Superior temporal gyrus (tissue), 1 donor: Measurements from ENCODE around the gene TTC21A.
"Not testable (repeated sequence)": the region's sequence is repeated elsewhere in the genome, so short reads cannot be mapped to it uniquely, and the experiment has no call there.

ENCODE experiments used
- DNase-seq: peaks from one replicate; pipeline ENCODE4 v3.0.0-alpha.2; 2016; ENCODE audit errors: extremely low spot score

TTC21A gene, protein sequence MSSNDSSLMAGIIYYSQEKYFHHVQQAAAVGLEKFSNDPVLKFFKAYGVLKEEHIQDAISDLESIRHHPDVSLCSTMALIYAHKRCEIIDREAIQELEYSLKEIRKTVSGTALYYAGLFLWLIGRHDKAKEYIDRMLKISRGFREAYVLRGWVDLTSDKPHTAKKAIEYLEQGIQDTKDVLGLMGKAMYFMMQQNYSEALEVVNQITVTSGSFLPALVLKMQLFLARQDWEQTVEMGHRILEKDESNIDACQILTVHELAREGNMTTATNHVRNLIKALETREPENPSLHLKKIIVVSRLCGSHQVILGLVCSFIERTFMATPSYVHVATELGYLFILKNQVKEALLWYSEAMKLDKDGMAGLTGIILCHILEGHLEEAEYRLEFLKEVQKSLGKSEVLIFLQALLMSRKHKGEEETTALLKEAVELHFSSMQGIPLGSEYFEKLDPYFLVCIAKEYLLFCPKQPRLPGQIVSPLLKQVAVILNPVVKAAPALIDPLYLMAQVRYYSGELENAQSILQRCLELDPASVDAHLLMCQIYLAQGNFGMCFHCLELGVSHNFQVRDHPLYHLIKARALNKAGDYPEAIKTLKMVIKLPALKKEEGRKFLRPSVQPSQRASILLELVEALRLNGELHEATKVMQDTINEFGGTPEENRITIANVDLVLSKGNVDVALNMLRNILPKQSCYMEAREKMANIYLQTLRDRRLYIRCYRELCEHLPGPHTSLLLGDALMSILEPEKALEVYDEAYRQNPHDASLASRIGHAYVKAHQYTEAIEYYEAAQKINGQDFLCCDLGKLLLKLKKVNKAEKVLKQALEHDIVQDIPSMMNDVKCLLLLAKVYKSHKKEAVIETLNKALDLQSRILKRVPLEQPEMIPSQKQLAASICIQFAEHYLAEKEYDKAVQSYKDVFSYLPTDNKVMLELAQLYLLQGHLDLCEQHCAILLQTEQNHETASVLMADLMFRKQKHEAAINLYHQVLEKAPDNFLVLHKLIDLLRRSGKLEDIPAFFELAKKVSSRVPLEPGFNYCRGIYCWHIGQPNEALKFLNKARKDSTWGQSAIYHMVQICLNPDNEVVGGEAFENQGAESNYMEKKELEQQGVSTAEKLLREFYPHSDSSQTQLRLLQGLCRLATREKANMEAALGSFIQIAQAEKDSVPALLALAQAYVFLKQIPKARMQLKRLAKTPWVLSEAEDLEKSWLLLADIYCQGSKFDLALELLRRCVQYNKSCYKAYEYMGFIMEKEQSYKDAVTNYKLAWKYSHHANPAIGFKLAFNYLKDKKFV (N-terminal part only)

DNA sequence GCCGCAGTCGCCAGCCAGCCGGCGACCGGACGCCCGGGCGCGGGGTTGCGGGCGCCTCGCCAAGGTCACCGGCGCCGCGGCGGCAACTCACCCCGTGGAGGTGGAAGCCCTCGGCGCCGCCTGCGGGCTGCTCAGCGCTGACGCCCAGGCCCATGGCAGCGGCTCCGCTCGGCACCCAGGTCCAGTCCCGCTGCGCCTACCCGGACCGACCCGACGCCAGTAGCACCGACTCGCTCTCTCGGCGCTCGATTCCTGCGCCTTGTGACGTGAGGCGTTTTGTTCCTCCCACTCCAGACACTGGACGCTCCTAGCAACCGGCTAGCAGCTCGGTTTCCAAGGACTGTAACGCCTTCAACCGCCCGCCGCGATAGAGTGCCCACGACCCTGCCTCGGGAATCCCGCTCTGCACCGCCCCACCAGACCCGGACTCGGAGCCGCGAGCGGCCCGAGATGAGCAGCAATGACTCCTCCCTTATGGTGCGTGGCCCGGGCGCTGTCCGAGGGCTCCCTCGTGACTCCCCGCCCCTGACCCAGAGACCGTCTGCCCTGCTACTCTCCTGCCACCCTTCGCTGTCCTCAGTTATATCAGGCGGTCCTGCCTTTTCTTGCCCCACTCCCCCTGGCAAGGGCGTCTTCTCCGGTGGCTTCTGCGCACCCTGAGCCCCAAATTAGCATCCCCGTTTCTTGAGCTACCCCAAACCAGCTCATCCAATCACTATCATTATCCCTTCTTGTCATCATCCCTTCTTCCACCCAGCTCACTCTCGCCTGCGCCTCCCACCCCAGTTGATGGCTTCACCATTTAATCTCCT lies at the start of gene TTC21A, which contains the start of gene GORASP1:
Gene TTC21A (plus strand): TSS at position 293 of the 812 bp plus-strand sequence. CDS start 158 bp downstream, at position 451.
Gene GORASP1 (minus strand): TSS at position 240 of the 812 bp plus-strand sequence. CDS start 86 bp downstream, at position 154.
- DNase-seq: peak; percentile 95

DNA sequence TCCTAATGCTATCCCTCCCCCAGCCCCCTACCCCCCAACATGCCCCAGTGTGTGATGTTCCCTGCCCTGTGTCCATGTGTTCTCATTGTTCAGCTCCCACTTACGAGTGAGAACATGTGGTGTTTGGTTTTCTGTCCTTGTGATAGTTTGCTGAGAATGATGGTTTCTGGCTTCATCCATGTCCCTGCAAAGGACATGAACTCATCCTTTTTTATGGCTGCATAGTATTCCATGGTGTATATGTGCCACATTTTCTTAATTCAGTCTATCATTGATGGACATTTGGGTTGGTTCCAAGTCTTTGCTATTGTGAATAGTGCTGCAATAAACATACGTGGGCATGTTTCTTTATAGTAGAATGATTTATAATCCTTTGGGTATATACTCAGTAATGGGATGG lies 46.3 kb upstream of the TTC21A start:
- DNase-seq: not testable (repeated sequence)

DNA sequence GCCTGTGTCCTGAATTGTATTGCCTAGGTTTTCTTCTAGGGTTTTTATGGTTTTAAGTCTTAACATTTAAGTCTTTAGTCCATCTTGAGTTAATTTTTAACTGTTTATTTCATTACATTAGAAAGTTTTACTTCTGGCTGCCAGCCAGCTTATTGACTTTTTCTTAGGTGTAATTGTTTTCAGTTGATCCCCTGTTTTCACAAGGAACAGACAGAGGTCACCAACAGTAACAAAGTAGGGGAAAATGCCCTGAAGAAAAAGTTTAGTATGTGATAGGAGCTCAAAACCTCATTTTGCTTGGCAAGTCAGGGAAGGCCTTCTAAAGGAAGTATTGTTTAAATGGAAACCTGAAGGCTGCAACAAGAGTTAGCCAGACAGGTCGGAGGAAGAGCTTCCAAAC lies 45.3 kb upstream of the TTC21A start:
- DNase-seq: no peak

DNA sequence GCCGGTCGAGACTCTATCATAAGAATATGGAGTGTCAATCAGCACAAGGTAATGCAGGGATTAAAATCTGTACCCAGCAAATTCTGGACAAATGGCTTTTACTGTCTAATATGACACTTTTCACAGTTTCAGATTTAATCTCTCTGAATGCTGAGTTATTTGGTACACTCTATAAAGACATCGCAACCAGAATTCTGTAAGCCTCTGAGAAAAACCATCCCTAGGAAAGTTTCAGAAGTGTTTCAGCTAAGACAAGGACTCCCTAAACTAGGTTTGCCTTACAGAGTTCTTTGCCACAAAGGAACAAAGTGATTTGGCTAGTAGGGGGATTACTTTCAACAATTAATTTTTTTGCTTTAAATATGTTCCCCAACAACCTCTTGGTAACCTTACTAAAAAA lies 44.3 kb upstream of the TTC21A start:
- DNase-seq: no peak

DNA sequence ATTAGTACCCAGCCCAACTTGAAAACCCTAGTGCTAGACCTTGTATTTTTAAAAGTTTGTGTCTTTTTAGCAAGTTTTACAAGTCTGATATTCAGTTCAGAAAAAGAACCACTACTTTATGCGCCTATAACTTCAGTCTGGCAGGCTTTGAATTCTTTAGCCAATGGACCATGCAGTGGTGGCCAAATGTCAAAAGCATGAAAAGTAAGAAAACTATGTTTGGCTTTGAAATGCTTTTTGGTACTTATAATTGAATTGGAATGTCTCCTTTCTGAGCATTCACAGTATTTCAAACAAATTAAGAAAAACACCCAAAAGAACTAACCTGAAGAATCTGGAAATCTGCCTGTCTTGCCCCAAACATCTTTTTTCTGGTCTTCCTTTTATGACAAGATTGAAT lies 42.8 kb upstream of the TTC21A start:
- DNase-seq: no peak

DNA sequence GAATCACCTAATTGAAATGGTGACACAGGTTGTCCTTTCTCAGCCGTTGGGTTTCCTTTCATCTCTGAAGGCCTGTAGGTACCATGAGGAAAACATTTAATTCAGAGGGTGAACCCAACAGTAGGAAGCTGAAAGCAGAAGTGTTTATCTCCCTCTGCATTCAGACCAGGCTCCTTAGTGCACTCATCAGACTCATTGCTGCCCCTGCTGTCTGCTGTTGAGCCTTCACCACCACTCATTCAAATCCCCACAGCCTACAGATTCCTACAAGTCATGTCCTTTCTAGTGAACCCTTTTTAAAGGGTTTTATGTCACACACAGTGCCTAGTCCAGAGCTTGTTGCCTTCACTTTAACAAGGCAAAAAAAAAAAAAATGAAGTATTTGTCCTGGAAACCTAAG lies 42.3 kb upstream of the TTC21A start:
- peak; percentile 46 for DNase-seq

DNA sequence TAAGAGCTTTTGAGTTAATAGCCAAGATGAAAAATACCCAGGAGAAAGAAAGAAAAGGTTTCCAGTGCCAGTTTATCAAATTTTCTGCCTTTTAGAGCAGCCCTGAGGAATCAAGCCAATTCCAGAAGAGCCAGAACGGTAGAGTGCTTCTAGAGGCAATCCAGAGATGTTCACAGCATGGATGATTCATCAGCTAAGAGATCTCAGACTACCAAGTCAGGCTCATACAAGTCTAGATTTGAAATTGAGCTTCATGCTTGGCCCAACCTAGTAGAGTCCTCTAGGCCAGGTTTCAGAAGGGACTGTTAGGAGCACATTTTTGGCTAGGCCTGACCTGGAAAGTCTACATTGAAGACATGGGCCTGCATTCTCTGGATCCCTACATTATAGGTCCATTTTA lies 40.2 kb upstream of the TTC21A start:
- no peak for DNase-seq

DNA sequence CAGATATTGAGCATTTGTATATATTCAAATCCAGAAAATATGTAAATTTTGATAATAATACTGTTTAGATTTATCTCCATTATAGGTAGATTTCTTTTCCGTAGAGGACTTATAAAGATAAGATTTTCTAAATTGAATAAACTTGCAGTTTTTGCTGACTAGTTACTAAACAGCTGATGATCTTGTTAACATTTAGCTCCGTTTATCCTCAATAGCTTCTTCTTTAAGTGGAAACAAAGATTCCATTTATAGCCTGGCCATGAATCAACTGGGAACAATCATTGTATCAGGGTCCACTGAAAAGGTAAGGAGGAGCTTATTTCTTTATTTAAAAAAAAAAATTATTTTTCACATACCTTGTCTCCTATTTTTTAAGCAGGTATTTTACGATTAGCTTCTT lies 38.9 kb upstream of the TTC21A start:
- no peak for DNase-seq

DNA sequence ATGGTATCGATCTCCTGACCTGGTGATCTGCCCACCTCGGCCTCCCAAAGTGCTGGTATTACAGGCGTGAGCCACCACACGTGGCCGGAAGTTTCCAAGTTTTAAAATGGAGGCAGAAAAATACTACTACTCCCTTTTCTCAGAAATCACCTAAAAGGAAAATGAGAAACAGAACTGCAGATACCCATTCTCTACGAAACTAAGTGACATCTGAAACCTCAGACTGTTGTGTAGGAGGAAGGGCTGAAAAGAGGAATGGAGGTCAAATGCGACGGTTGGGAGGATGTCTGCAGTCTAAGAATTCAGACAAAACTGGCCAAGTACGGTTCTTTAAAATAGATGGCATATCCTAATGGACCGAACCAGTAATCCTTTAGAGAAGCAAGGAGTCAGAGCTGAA lies 31.6 kb upstream of the TTC21A start:
- no peak for DNase-seq

DNA sequence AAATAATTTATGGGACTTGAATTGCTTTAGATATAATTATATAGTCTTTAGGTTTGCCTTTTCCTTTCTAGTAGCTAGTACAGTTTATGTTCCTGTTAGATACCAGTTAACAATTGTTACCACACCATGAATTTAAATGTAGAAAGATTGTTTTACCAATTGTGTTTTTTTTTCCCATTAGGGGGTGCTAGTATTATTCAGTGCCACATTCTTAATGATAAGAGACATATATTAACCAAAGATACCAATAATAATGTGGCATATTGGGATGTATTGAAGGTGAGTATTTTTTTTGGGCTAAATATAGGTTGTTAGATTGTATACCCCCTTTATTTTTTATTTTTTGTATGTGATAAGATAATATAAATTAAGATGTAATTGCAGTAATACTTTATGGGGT lies 27.9 kb upstream of the TTC21A start:
- DNase-seq: no peak

DNA sequence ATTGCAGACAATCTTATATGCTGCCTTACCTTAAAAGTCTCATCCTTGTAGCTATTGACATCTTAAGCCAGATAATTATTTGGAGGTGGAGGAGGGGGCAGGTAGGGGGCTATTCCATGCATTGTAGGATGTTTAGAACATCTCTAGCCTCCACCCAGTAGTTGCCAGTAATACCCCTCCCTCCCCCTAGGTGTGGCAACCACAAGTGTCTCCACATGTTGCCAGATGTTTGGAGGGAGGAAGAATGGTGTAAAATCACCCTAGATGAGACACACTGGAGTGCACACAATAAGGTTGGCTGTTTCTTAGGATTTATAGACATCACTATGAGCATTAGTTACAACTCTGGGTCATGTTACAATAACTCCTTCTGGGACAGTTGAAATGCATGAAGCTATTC lies 27.5 kb upstream of the TTC21A start:
- DNase-seq: no peak

DNA sequence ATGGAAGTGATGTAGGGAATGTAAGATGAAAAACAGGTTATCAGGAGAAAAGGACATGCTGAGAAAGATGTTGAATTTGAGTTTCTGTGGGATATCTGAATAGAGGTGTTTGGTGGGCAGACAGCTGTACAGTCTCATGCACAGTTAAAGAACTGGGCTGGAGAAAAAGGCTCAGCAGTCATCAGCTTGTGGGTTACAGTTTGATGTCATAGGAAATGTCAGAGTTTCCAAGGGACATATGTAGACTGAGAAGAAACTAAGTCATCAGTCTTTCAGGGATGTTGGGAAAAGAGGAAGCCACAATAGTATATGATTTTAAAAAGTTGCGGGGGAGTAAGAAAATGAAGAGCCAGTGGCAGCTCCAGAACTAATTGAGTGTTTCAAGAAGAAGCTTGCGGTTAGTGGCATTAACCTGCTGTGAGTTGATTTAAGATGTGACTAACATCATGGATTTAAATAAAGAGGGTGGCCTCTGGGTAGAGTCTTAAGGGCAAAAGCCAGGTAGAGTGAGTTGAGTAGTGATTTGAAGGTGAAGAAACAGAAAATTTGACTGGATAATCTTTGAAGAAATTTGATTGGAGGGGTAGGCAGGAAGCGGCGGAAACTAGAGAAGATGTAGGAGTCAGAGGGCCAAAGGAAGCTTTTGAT lies 24.7 kb upstream of the TTC21A start:
- no peak for DNase-seq

DNA sequence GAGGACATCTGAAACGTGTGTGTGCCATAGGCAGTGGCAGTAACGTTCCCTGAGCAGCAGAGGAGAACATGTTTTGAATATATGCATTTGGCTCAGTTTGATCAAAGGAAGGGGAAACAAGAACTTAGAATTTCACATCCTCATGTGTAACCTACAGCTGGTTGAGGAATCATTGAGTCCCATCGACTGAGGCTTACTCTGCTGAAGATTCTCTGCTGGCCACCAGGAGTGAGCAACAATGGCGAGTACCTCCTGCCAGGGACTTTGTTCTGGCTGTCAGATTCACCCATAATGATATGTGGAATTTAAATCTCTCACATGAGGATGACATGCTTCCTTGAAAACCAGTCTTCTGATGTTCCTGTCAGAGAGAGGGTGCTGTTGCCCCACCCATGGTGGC lies 21.3 kb upstream of the TTC21A start:
- DNase-seq: no peak

DNA sequence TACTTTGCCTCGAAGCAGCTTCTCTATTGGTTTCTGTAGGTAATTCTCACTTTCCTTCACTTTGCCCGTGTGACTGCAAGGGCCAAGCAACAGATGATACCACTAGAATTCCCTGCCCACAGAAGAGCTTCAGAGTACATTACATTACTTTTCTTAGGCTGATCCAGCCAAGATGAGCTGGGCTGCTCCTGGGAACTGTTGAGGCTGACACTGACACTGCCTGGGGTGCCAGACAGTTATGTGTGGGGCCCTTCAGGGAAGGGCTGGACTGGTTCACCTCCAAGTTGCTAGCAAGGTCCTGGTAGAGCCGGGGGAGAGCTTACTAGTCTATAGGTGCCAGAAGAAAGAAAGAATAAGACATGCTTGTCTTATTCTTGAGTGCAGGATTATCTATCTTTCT lies 19.0 kb upstream of the TTC21A start:
- no peak for DNase-seq

DNA sequence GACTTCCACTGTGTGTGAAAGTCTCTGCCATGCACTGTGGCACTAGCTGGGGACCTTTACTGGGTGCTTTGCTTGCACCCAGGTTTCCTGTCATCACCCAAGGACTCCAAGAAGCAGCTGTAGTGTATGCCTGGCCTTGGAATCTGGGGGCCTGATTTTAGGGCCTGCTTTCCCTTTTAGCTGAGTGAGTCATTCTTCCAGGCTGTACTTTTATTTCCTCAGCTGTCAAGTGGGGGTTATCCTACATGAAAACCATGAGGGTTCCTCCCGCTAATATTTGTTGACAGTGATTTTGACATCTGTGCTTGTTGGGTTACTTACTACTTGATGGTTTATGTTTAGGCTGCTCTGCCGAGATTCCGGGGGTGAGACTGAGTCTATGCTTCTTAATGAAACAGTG lies 18.6 kb upstream of the TTC21A start:
- no peak for DNase-seq

DNA sequence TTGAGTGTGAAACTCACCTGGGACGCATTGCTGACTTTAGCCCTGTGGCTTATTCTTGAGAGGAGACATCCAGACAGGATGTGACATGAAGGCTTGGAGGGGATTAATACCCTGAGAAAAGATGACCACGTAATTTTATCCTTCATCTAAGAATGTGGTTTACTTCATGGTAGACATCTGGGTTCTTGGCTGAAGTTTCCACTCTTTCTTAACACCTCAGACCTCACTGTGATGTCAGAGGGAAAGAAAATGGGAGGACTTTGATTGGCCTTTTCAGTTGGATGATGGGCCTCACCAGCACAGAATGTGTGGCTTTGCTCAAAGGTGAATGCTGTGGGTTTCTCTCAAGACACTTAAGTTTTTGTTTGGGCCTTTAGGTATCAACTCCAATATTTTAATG lies 16.6 kb upstream of the TTC21A start:
- no peak for DNase-seq

DNA sequence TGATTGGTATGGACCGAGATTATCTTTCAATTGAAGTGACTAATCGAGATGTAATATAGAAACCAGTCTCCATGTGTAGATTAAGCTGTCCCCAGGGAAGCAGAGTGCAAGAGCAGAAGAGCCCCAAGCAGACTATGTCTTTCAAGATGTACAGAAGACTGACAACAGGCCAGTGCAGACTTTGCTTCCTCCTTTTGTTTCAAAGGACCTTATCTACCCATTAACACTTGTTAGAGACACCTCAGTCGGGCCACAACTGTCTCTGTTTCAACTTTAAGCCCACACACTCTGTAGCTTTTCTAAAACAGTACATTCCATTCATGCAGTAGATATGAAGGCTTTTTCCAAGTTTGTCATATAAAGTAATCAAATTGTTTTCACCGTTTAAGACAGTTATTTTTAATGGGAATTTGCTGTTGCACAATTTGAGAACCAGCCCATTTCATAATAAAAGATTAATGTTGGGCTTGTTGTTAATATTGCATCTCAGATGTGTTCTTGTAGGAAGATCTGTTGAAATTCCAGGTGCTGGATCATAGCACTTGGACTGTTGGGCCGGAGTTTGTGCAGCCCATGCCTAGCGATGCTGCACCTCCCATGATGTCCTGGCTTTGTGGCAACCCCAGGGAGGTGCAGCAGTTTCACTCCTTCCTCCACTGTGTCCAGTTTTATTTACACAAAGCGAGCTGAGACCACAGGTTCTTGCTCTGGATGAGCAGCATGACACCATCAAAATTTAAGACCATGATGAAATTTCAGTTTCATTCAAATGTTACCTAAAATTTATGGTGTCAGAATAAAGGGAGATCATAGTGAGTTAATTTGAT lies 12.4 kb upstream of the TTC21A start:
- DNase-seq: no peak

DNA sequence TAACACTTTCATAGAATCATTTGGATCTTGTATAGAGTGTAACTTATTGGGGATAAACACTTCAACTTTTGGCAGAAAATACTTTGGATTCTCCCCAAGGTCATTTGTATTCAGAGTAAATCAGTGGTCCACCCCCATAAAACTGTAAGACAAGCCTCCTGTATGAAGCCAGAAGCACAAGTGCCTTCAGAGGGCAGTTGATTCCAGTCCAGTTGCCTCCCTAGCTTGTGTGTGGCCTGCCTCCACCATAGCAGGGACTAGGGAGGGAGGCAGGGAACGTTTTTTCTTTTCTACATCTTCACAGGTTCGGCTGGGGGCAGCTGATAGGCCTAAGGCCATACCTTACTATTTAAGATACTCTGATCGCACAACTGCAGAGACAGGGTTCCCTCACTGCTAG lies 11.7 kb upstream of the TTC21A start:
- DNase-seq: peak; percentile 38

DNA sequence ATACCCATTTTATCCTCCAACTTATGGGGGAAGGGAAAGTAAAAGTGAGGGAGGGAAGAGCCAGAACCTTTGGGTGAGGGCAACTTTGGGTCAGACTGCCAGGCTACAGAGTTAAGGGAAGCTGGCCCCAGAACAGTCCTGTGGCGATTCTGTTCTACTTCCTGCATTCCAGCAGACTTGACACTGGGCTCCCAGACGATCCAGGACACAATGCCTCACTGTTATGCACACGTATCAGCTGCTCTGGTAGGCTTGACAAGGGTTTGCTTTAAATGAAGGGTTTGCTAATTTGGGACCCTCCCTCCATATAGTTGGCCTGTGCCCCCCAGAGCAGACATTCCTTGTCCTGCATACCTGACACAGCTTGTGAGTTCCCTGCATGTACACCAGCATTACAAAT lies 10.7 kb upstream of the TTC21A start:
- DNase-seq: peak; percentile 48
